H1 (cell line): Measurements from ENCODE around the gene AAGAB. TPM values are rescaled to one million over a fixed set of nuclear protein-coding genes. Genes with fewer than 3 reads are reported as not detected.

Source experiments
- CTCF ChIA-PET: fragments of 300-600 bp; sonication (Branson Sonifier 250); formaldehyde crosslinking; loops from one replicate; lab custom pipeline; 2021; ENCODE audit not compliant: partially characterized antibody; lab: Charles Lee
- POLR2A ChIA-PET: fragments of 300-600 bp; sonication (Branson Sonifier 250); formaldehyde crosslinking; loops from one replicate; lab custom pipeline; 2021; ENCODE audit warnings: inconsistent platforms; ENCODE audit not compliant: partially characterized antibody; lab: Charles Lee
- DNase-seq, 2 experiments: peaks; one replicate each; pipeline versions ENCODE4 v3.0.0 to v3.0.0-alpha.2; 2010 to 2022; ENCODE audit warnings: low spot score in 2 of 2, low read depth in 1 of 2, mixed read lengths in 1 of 2
- FAIRE-seq: peaks from 2 replicates; lab custom pipeline; 2011; peaks lifted over from hg19 to GRCh38; lab: Jason Lieb, UNC
- H2AFZ ChIP-seq: 2 replicates; pipeline ENCODE4 v1.8.1; 2012; ENCODE audit warnings: low read length, inconsistent platforms
- H2AK5ac ChIP-seq: 2 replicates; pipeline ENCODE4 v1.6.1; 2013; ENCODE audit warnings: low read depth, low read length
- H2BK120ac ChIP-seq: replicated peaks from 2 replicates; pipeline ENCODE3; 2013; ENCODE audit warnings: low read depth, low read length, inconsistent platforms
- H2BK12ac ChIP-seq: 2 replicates; pipeline ENCODE4 v1.6.1; 2013; ENCODE audit warnings: low read depth, low read length
- H2BK15ac ChIP-seq: 2 replicates; pipeline ENCODE4 v1.6.1; 2013; ENCODE audit warnings: low read length
- H2BK20ac ChIP-seq: 2 replicates; pipeline ENCODE4 v1.6.1; 2013; ENCODE audit warnings: low read length
- H2BK5ac ChIP-seq: 2 replicates; pipeline ENCODE4 v1.6.1; 2013; ENCODE audit warnings: low read depth, low read length
- H3K14ac ChIP-seq: 2 replicates; pipeline ENCODE4 v1.6.1; 2013; ENCODE audit warnings: inconsistent platforms; ENCODE audit not compliant: insufficient read length
- H3K18ac ChIP-seq: 2 replicates; pipeline ENCODE4 v1.6.1; 2013; ENCODE audit warnings: low read length; ENCODE audit errors: extremely low read depth
- H3K23ac ChIP-seq: 2 replicates; pipeline ENCODE4 v1.6.1; 2013; ENCODE audit warnings: inconsistent platforms; ENCODE audit not compliant: insufficient read length
- H3K23me2 ChIP-seq: 2 replicates; pipeline ENCODE4 v1.6.1; 2013; ENCODE audit warnings: low read depth, low read length
- H3K27ac ChIP-seq: 2 replicates; pipeline ENCODE4 v1.6.1; 2011; ENCODE audit warnings: low read depth, low read length, inconsistent platforms
- H3K27me3 ChIP-seq, 4 experiments: replicated peaks in 1 of 4; 1 replicate in 1 of 4; 2 replicates in 3 of 4; pipeline versions ENCODE4 v1.6.1 to v1.8.1; 2011 to 2013; ENCODE audit warnings: low read length in 3 of 4, mild to moderate bottlenecking in 3 of 4, inconsistent platforms in 2 of 4, mixed read lengths in 2 of 4, moderate library complexity in 1 of 4; ENCODE audit not compliant: control insufficient read depth in 3 of 4, insufficient read depth in 3 of 4; ENCODE audit errors: extremely low read depth in 1 of 4
- H3K36me3 ChIP-seq, 4 experiments: 2 replicates each; pipeline versions ENCODE4 v1.6.1 to v1.8.1; 2011 to 2013; ENCODE audit warnings: mild to moderate bottlenecking in 4 of 4, low read length in 3 of 4, moderate library complexity in 2 of 4, control low read depth in 1 of 4, inconsistent platforms in 1 of 4; ENCODE audit not compliant: insufficient read depth in 4 of 4, control insufficient read depth in 2 of 4
- H3K4ac ChIP-seq: replicated peaks from 2 replicates; pipeline ENCODE3; 2013; ENCODE audit warnings: low read length, low read depth, mixed read lengths, inconsistent platforms; ENCODE audit not compliant: insufficient read length
- H3K4me1 ChIP-seq, 4 experiments: replicated peaks in 1 of 4; 1 replicate in 1 of 4; 2 replicates in 3 of 4; pipeline versions ENCODE4 v1.6.1 to v1.8.1; 2011 to 2013; ENCODE audit warnings: low read length in 3 of 4, inconsistent platforms in 2 of 4, mixed read lengths in 1 of 4; ENCODE audit not compliant: insufficient read depth in 4 of 4, control insufficient read depth in 3 of 4
- H3K4me2 ChIP-seq, 2 experiments: 2 replicates each; pipeline versions ENCODE4 v1.6.1 to v1.8.1; 2011 to 2013; ENCODE audit warnings: low read depth in 2 of 2, low read length in 2 of 2, control low read depth in 1 of 2, inconsistent platforms in 1 of 2, mild to moderate bottlenecking in 1 of 2; ENCODE audit not compliant: insufficient read depth in 1 of 2
- H3K4me3 ChIP-seq, 4 experiments: fragments of 200-600, 300-600 bp in 1 of 4; sonication (generic), shearing (Covaris generic), sonication (Bioruptor Twin) in 1 of 4; 2 replicates each; pipeline versions ENCODE4 v1.5.1 to v1.8.1; 2011 to 2016; ENCODE audit warnings: low read length in 4 of 4, low read depth in 3 of 4, control low read depth in 2 of 4, inconsistent platforms in 2 of 4, mild to moderate bottlenecking in 2 of 4, mixed read lengths in 1 of 4, moderate library complexity in 1 of 4; ENCODE audit not compliant: insufficient read depth in 2 of 4; ENCODE audit errors: extremely low read depth in 1 of 4
- H3K56ac ChIP-seq: replicated peaks from 2 replicates; pipeline ENCODE3; 2013; ENCODE audit warnings: low read depth, mild to moderate bottlenecking, mixed read lengths, low read length, inconsistent platforms; ENCODE audit not compliant: insufficient read length
- H3K79me1 ChIP-seq: 2 replicates; pipeline ENCODE4 v1.6.1; 2013; ENCODE audit warnings: low read depth, low read length, control low read depth
- H3K79me2 ChIP-seq, 2 experiments: 2 replicates each; pipeline versions ENCODE4 v1.6.1 to v1.8.1; 2012 to 2013; ENCODE audit warnings: low read length in 2 of 2, mild to moderate bottlenecking in 2 of 2, inconsistent platforms in 1 of 2; ENCODE audit not compliant: insufficient read depth in 2 of 2, control insufficient read depth in 1 of 2
- H3K9ac ChIP-seq, 4 experiments: replicated peaks in 1 of 4; 1 replicate in 1 of 4; 2 replicates in 3 of 4; pipeline versions ENCODE4 v1.6.1 to v1.8.1; 2011 to 2013; ENCODE audit warnings: low read depth in 3 of 4, low read length in 3 of 4, control low read depth in 2 of 4, mild to moderate bottlenecking in 2 of 4, moderate library complexity in 2 of 4, inconsistent platforms in 1 of 4; ENCODE audit errors: extremely low read depth in 1 of 4
- H3K9me3 ChIP-seq, 2 experiments: 2 replicates each; pipeline versions ENCODE4 v1.6.1 to v1.8.1; 2012 to 2013; ENCODE audit warnings: mild to moderate bottlenecking in 2 of 2, moderate library complexity in 2 of 2, control low read depth in 1 of 2, inconsistent platforms in 1 of 2, low read depth in 1 of 2, low read length in 1 of 2, mixed read lengths in 1 of 2; ENCODE audit not compliant: insufficient read depth in 2 of 2
- H4K20me1 ChIP-seq, 2 experiments: replicated peaks in 1 of 2; 2 replicates each; pipeline versions ENCODE3 to v1.8.1; 2011 to 2013; ENCODE audit warnings: inconsistent platforms in 2 of 2, low read length in 2 of 2, mild to moderate bottlenecking in 1 of 2; ENCODE audit not compliant: insufficient read depth in 2 of 2, control insufficient read depth in 1 of 2
- H4K5ac ChIP-seq: 2 replicates; pipeline ENCODE4 v1.6.1; 2013; ENCODE audit warnings: low read length, low read depth, mixed read lengths, inconsistent platforms; ENCODE audit not compliant: insufficient read length
- H4K8ac ChIP-seq: 2 replicates; pipeline ENCODE4 v1.8.0; 2013; ENCODE audit warnings: mild to moderate bottlenecking, moderate library complexity, low read length, inconsistent platforms; ENCODE audit not compliant: insufficient read depth; ENCODE audit errors: extremely low read depth
- H4K91ac ChIP-seq: replicated peaks from 2 replicates; pipeline ENCODE3; 2013; ENCODE audit warnings: low read length, mixed read lengths, inconsistent platforms; ENCODE audit not compliant: insufficient read length
- ATF3 ChIP-seq: IDR thresholded peaks from 2 replicates; pipeline ENCODE4 v1.6.1; 2011; ENCODE audit warnings: low read depth, mild to moderate bottlenecking, low read length; ENCODE audit not compliant: insufficient read depth
- CBX5 ChIP-seq: fragments of 300-800, 300-1000 bp; sonication (generic); IDR thresholded peaks from 2 replicates; pipeline ENCODE4 v1.7.1; 2016; ENCODE audit warnings: antibody characterized with exemption, low read length, low read depth
- CHD1 ChIP-seq: IDR thresholded peaks from 2 replicates; pipeline ENCODE4 v1.6.1; 2012; ENCODE audit warnings: low read depth, low read length, improper control_type of control experiment
- EZH2 ChIP-seq: fragments of 200-600 bp; sonication (generic); IDR thresholded peaks from 2 replicates; pipeline ENCODE4 v1.7.1; 2012; ENCODE audit warnings: low read depth, mild to moderate bottlenecking, moderate library complexity, low read length, inconsistent platforms; ENCODE audit not compliant: severe bottlenecking
- KDM4A ChIP-seq: IDR thresholded peaks from one replicate; pipeline ENCODE4 v1.7.1; 2012; ENCODE audit warnings: low read depth, mild to moderate bottlenecking, moderate library complexity, low read length, inconsistent platforms; ENCODE audit not compliant: severe bottlenecking
- POLR2A ChIP-seq, 2 experiments: IDR thresholded peaks; 1 replicate in 1 of 2; 2 replicates in 1 of 2; pipeline ENCODE4 v1.6.1; 2011; ENCODE audit warnings: low read depth in 2 of 2, low read length in 2 of 2, mild to moderate bottlenecking in 2 of 2; ENCODE audit errors: control extremely low read depth in 1 of 2
- POU5F1 ChIP-seq: IDR thresholded peaks from 2 replicates; pipeline ENCODE4 v1.6.1; 2011; ENCODE audit warnings: low read depth, mild to moderate bottlenecking, low read length, moderate library complexity
- RFX5 ChIP-seq: IDR thresholded peaks from 2 replicates; pipeline ENCODE4 v1.6.1; 2011; ENCODE audit warnings: low read depth, low read length, improper control_type of control experiment, borderline replicate concordance
- RXRA ChIP-seq: IDR thresholded peaks from 2 replicates; pipeline ENCODE4 v1.6.1; 2011; ENCODE audit warnings: low read depth, mild to moderate bottlenecking, low read length, moderate library complexity; ENCODE audit not compliant: insufficient read depth
- SAP30 ChIP-seq: fragments of 300-600 bp; sonication (generic); IDR thresholded peaks from 2 replicates; pipeline ENCODE4 v1.7.1; 2012; ENCODE audit warnings: low read length, moderate library complexity, mild to moderate bottlenecking, inconsistent platforms; ENCODE audit not compliant: insufficient read depth, insufficient replicate concordance
- TAF7 ChIP-seq: optimal IDR thresholded peaks from 2 replicates; pipeline ENCODE3; 2011; ENCODE audit warnings: low read depth, mild to moderate bottlenecking, inconsistent platforms, low read length, moderate library complexity, borderline replicate concordance
- TBP ChIP-seq: IDR thresholded peaks from 2 replicates; pipeline ENCODE4 v1.6.1; 2011; ENCODE audit warnings: low read depth, low read length, improper control_type of control experiment
- polyA plus RNA-seq, 7 experiments: library from polyadenylated mRNA; depleted of rRNA in 3 of 7; stranded (reverse) in 5 of 7; unstranded in 2 of 7; fragments of >200 nt in 5 of 7; fragments of 200-250 nt in 2 of 7; gene quantifications; 1 replicate in 5 of 7; 2 replicates in 1 of 7; 4 replicates in 1 of 7; pipeline versions ENCODE4 v1.2.1 to v1.2.3, GENCODE V29; 2011 to 2013; ENCODE audit warnings: missing spikeins in 2 of 7, mixed read lengths in 2 of 7
- total RNA-seq: library from RNA; stranded (reverse); fragmentation: NEBNext Ultra II Directional; extraction: Animal tissue kit (Norgen Biotek cat#: 25700); gene quantifications from 2 replicates; pipeline ENCODE4 v1.2.1, GENCODE V29; 2021

Gene AAGAB
- total and polyA plus RNA-seq, 2 of the 8 experiments (the other 6 are each of a cell fraction or from before 2014, with no cell fraction given) = 20.1 to 45.9 TPM

DNA sequence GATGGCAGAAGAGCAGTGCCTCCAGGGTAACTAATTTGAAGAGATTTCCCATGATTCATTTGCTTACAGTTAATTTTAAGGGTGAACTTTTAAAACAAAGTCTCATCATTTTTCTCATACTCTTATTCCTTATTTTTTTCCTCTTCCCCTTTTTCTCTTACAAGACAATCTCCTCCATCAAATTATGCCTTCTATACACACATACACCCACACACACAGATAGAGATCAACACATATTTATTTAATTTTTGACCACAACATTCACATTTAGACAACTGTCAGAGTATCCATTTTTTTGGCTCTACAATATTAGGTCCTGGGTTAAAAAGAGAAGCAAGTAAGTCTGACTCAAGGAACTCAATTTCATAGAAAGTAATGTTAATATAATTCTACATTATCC is 37.6 kb downstream of the AAGAB start:
- no peak overlapping the region for H3K14ac ChIP-seq
- ChIA-PET CTCF (no interaction called here), POLR2A (no interaction called here)
- FAIRE-seq = no peak
- H2BK15ac ChIP-seq = no peak overlapping the region
- H3K4me1 ChIP-seq = no peaks in the 10 kb centered on the region
- H3K79me2 ChIP-seq = no peaks in the 10 kb centered on the region
- no peak overlapping the region for H4K91ac ChIP-seq
- no peak overlapping the region for H4K8ac ChIP-seq
- H3K23ac ChIP-seq = no peak overlapping the region
- no peak overlapping the region for H2AK5ac ChIP-seq
- no peaks in the 10 kb centered on the region for H3K27me3 ChIP-seq
- H4K5ac ChIP-seq = no peak overlapping the region
- no peak for TF ChIP-seq RFX5
- TF ChIP-seq TBP = no peak
- no peak for TF ChIP-seq CBX5
- no peak for TF ChIP-seq ATF3
- TF ChIP-seq EZH2 = no peak
- TF ChIP-seq POLR2A (IDR thresholded peaks at IDR 0.05; ENCODE audit: control extremely low read depth in 1 of 2, low read depth in 2 of 2, low read length in 2 of 2) = no peak
- TF ChIP-seq KDM4A = no peak
- TF ChIP-seq SAP30 = no peak
- no peak for TF ChIP-seq RXRA
- no peak for TF ChIP-seq TAF7
- TF ChIP-seq POU5F1 = no peak
- TF ChIP-seq CHD1 = no peak
- H3K9ac ChIP-seq = no peak overlapping the region
- H2AFZ ChIP-seq = no peak overlapping the region
- no peaks in the 10 kb centered on the region for H4K20me1 ChIP-seq
- H3K4ac ChIP-seq = no peak overlapping the region
- H2BK120ac ChIP-seq = no peak overlapping the region
- H3K4me2 ChIP-seq = no peak overlapping the region
- H3K9me3 ChIP-seq = no peaks in the 10 kb centered on the region
- H3K79me1 ChIP-seq = no peaks in the 10 kb centered on the region
- H3K18ac ChIP-seq = no peak overlapping the region
- H3K23me2 ChIP-seq = no peaks in the 10 kb centered on the region; the same call in 1 of the 2 replicates
- H2BK12ac ChIP-seq = no peak overlapping the region
- no peak overlapping the region for H2BK5ac ChIP-seq
- H3K36me3 ChIP-seq = no peaks in the 10 kb centered on the region
- DNase-seq = no peak
- H3K4me3 ChIP-seq = no peak overlapping the region
- no peak overlapping the region for H2BK20ac ChIP-seq
- peak overlapping the region; percentile 64 for H3K56ac ChIP-seq
- H3K27ac ChIP-seq = no peak overlapping the region
